ENCODE measurements around the gene PDF. TPM values are rescaled to one million over a fixed set of nuclear protein-coding genes. Genes with fewer than 3 reads are reported as not detected.

The PDF gene
- total and polyA plus RNA-seq, 2 donors from 2014 or later, result 22.4 to 30.8 TPM

GRCh38 chr16:69310653-69311532, 19.5 kb downstream of the PDF start, which contains the start of gene VPS4A:
Gene VPS4A, plus strand, starts transcription at chr16:69311350. Its CDS starts 162 bp downstream, at chr16:69311512.
- intact Hi-C loops (cut with DNase I), result no loop called here
- no peak for FAIRE-seq

GRCh38 chr16:69309316-69309715, 21.1 kb downstream of the PDF start:
- FAIRE-seq, result no peak
- Histone ChIP-seq H3K9ac (ENCODE audit: low read length in 3 of 3) (no peak overlapping the region), H3K27ac (ENCODE audit: low read depth in 2 of 2, low read length in 2 of 2) (no peak overlapping the region), H3K4me3 (ENCODE audit: low read length in 3 of 3) (no peak overlapping the region), H3K4me1 (ENCODE audit: control insufficient read depth in 2 of 3, insufficient read depth in 2 of 3, low read depth in 1 of 3, low read length in 3 of 3) (peaks cover 0 to 8% (median 2%) of the 10 kb centered on the region in 3 donors), H3K27me3 (ENCODE audit: control insufficient read depth, insufficient read depth, low read length) (no peaks in the 10 kb centered on the region), H3K36me3 (ENCODE audit: control insufficient read depth in 2 of 3, insufficient read depth in 3 of 3, low read length in 3 of 3) (no peaks in the 10 kb centered on the region), H3K9me3 (ENCODE audit: control insufficient read depth in 2 of 3, insufficient read depth in 1 of 3, low read length in 3 of 3) (no peaks in the 10 kb centered on the region)
- DNase-seq, result no peak
- TF ChIP-seq CTCF (IDR thresholded peaks at IDR 0.05; ENCODE audit: borderline replicate concordance, extremely low read depth, insufficient read depth), result no peak
- intact Hi-C loops (cut with DNase I), result no loop called here

More at GRCh38 chr16:69310653-69311532, 19.5 kb downstream of the PDF start, which contains the start of gene VPS4A:
- peak; percentile 96 for TF ChIP-seq CTCF (IDR thresholded peaks at IDR 0.05; ENCODE audit: borderline replicate concordance, extremely low read depth, insufficient read depth)
- Histone ChIP-seq H3K4me1 (ENCODE audit: control insufficient read depth in 2 of 3, insufficient read depth in 2 of 3, low read depth in 1 of 3, low read length in 3 of 3) (peaks cover 0 to 11% (median 2%) of the 10 kb centered on the region in 3 donors), H3K27me3 (ENCODE audit: control insufficient read depth, insufficient read depth, low read length) (no peaks in the 10 kb centered on the region), H3K27ac (ENCODE audit: low read depth in 2 of 2, low read length in 2 of 2) (peak within 1 kb of the TSS; percentile 71 to 85), H3K9ac (ENCODE audit: low read length in 3 of 3) (peak within 1 kb of the TSS; percentile 50 to 91 (median 81)), H3K36me3 (ENCODE audit: control insufficient read depth in 2 of 3, insufficient read depth in 3 of 3, low read length in 3 of 3) (peaks cover 0 to 3% (median 3%) of the 10 kb centered on the region in 3 donors), H3K4me3 (ENCODE audit: low read length in 3 of 3) (peak within 1 kb of the TSS; percentile 70 to 89 (median 75)), H3K9me3 (ENCODE audit: control insufficient read depth in 2 of 3, insufficient read depth in 1 of 3, low read length in 3 of 3) (no peaks in the 10 kb centered on the region)
- DNase-seq, result peak; percentile 98 to 99 (median 98)

GRCh38 chr16:69307856-69308255, 22.5 kb downstream of the PDF start:
- H3K27ac ChIP-seq (ENCODE audit: low read depth in 2 of 2, low read length in 2 of 2), result no peak overlapping the region
- no peaks in the 10 kb centered on the region for H3K9me3 ChIP-seq (ENCODE audit: control insufficient read depth in 2 of 3, insufficient read depth in 1 of 3, low read length in 3 of 3)
- H3K9ac ChIP-seq (ENCODE audit: low read length in 3 of 3), result no peak overlapping the region
- H3K4me3 ChIP-seq (ENCODE audit: low read length in 3 of 3), result no peak overlapping the region
- peaks cover 0 to 8% (median 2%) of the 10 kb centered on the region in 3 donors for H3K4me1 ChIP-seq (ENCODE audit: control insufficient read depth in 2 of 3, insufficient read depth in 2 of 3, low read depth in 1 of 3, low read length in 3 of 3)
- no peaks in the 10 kb centered on the region for H3K27me3 ChIP-seq (ENCODE audit: control insufficient read depth, insufficient read depth, low read length)
- no peak for TF ChIP-seq CTCF (IDR thresholded peaks at IDR 0.05; ENCODE audit: borderline replicate concordance, extremely low read depth, insufficient read depth)
- intact Hi-C loops (cut with DNase I), result no loop called here
- H3K36me3 ChIP-seq (ENCODE audit: control insufficient read depth in 2 of 3, insufficient read depth in 3 of 3, low read length in 3 of 3), result peaks cover 0 to 3% (median 0%) of the 10 kb centered on the region in 3 donors
- DNase-seq (no peak), FAIRE-seq (no peak)
